Heart left ventricle (tissue), 16 donors: ENCODE results near the gene CREBBP. TPM values are rescaled to one million over a fixed set of nuclear protein-coding genes. Genes with fewer than 3 reads are reported as not detected.

Source experiments
- ATAC-seq, 4 donors: fragments of 200-7000 bp; cut with Tn5 transposase; one replicate each; pipeline ENCODE4 v1.9.1; 2020 to 2022; ENCODE audit warnings: moderate library complexity in 4 of 4, mild to moderate bottlenecking in 3 of 4, moderate number of reproducible peaks in 1 of 4
- DNase-seq, 5 donors: peaks; one replicate each; pipeline ENCODE4 v3.0.0-alpha.2; 2020
- H3K27ac ChIP-seq, 12 donors: fragments of 200-600 bp; sonication (generic) in 4 of 12; one replicate each; pipeline versions ENCODE4 v1.5.0 to v1.8.0; 2016 to 2022; ENCODE audit warnings: mild to moderate bottlenecking in 2 of 12
- H3K27me3 ChIP-seq, 9 donors: fragments of 200-600 bp; sonication (generic) in 2 of 9; one replicate each; pipeline versions ENCODE4 v1.5.1 to v1.8.0; 2016 to 2022; ENCODE audit warnings: mild to moderate bottlenecking in 3 of 9
- H3K36me3 ChIP-seq, 9 donors: fragments of 200-600 bp; sonication (generic) in 2 of 9; one replicate each; pipeline versions ENCODE4 v1.5.0 to v1.8.0; 2018 to 2022; ENCODE audit warnings: mild to moderate bottlenecking in 2 of 9
- H3K4me1 ChIP-seq, 12 donors: fragments of 200-600 bp; sonication (generic) in 4 of 12; one replicate each; pipeline versions ENCODE4 v1.5.0 to v1.8.0; 2016 to 2022; ENCODE audit warnings: mild to moderate bottlenecking in 3 of 12
- H3K4me3 ChIP-seq, 12 donors: fragments of 200-600 bp; sonication (generic) in 4 of 12; one replicate each; pipeline versions ENCODE4 v1.5.0 to v1.8.0; 2017 to 2022; ENCODE audit warnings: mild to moderate bottlenecking in 9 of 12, moderate library complexity in 4 of 12
- H3K9me3 ChIP-seq, 12 donors: fragments of 200-600 bp; sonication (generic) in 4 of 12; one replicate each; pipeline versions ENCODE4 v1.5.0 to v1.8.0; 2016 to 2022; ENCODE audit warnings: mild to moderate bottlenecking in 1 of 12
- POLR2A ChIP-seq, 2 donors: fragments of 450-650 bp; IDR thresholded peaks; one replicate each; pipeline ENCODE4 v1.6.1; 2017; ENCODE audit warnings: antibody characterized with exemption in 2 of 2, mild to moderate bottlenecking in 2 of 2, moderate library complexity in 2 of 2
- WGBS, 4 donors: extraction: QIAGEN DNeasy Blood & Tissue Kit in 2 of 4; methylation state at CpG; one replicate each; pipeline versions ENCODE4 v1.1.5 to v1.1.7; 2013 to 2018; 5-methylcytosine and 5-hydroxymethylcytosine counted together
- intact Hi-C, 10 donors: fragments of 100-400 bp; cut with DNase I; formaldehyde crosslinking; loops; one replicate each; pipeline versions ENCODE4 v1.11.1 to v1.14.2; 2022
- polyA plus RNA-seq, 2 donors: library from polyadenylated mRNA; stranded (reverse); fragments of 200-250 nt; gene quantifications; one replicate each; pipeline ENCODE4 v1.2.3, GENCODE V29; 2013
- total RNA-seq, 9 donors: library from RNA; depleted of rRNA in 2 of 9; stranded (reverse); fragments of >200 nt in 2 of 9; fragmentation: NEBNext Ultra II Directional in 3 of 9; extraction: Animal tissue kit (Norgen Biotek cat#: 25700) in 3 of 9; gene quantifications; one replicate each; pipeline versions ENCODE4 v1.1.0 to v1.2.4, GENCODE V29; 2016 to 2023
- TF ChIP-seq, protein P1 (sequence below), 12 donors: fragments of 200-600 bp; sonication (generic) in 4 of 12; IDR thresholded peaks; one replicate each; pipeline versions ENCODE4 v1.5.0 to v1.8.0; 2018 to 2022; ENCODE audit warnings: antibody characterized with exemption in 12 of 12, mild to moderate bottlenecking in 5 of 12
- donor health status: ischemic (EF 13 %, LVEDD 7.1; RV severe dilation, severe dysfunction).
- donor health status: healthy with polysubstance abuse.
- donor health status: DM: no; HTN: yes; CAD: no.
- donor health status: DM: no; HTN: no; CAD: no.
- donor health status: ischemic (EF 25% LVEDD 6.9; RV normal size, moderate dysfunction).
- donor health status: ischemic (EF 25% LVEDD 5.7; RV mildly dilated, moderate dysfunction).
- donor health status: healthy.
- donor health status: DM: yes; HTN: yes; CAD: no.
- donor health status: ischemic (EF 35%, LVEDD 5.7; RV mildly dilated, moderate dysfunction).
- donor health status: nonischemic (EF 11% LVEDD 7.7; RV severe dilation, severe dysfunction).
- donor health status: DM: yes; HTN: yes; CAD: no.
- donor health status: PGD.
- donor health status: ischemic (EF 29% LVEDD 5.4; RV normal size, mild dysfunction).
- donor health status: nonischemic (EF 23%, LVEDD 6.1; RV moderate dilation, normal function).

CREBBP gene
- total and polyA plus RNA-seq, 11 donors: 17.1 to 77.6 (median 39.6) TPM

DNA sequence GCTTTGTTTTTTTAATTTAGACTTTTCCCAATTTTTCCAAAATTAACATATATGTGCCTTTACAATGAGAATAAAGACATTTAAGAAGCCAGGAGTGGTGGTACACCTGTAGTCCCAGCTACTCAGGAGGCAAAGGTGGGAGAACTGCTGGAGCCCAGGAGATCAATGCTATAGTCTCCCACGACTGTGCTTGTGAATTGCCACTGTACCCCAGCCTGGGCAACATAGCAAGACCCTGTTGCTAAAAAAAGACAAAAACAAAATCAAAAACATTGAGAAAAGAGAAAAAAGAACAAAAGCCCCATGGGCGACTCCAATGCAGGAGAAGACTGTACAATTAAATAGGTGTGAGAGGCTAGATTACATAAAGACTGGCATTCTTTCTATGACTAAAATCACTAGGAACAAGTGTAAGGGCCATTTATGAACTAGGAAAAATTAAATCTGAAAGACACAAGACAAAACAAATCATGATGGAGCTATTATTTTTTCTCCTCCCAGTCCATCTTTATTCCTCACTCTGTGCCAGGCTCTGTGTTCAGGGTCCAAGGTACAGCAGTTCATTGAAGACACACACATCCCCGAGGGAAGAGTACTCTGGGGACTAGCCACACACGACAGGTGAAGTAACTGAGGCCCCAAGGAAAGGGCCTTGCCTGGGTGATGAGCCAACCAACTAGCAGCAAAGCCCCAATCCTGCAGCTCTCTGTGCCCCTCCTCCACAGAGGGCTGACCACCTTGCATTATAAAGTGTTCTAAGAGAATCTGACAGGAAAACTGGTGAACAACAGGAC lies 79.8 kb downstream of the CREBBP start:
- no peak for ATAC-seq
- Histone ChIP-seq H3K27me3 (no peaks in the 10 kb centered on the region), H3K27ac (no peak overlapping the region), H3K9me3 (no peaks in the 10 kb centered on the region), H3K36me3 (peaks cover 0 to 6% (median 0%) of the 10 kb centered on the region in 9 donors), H3K4me3 (no peak overlapping the region), H3K4me1 (peaks cover 0 to 71% (median 44%) of the 10 kb centered on the region in 12 donors)
- WGBS, 4 donors: 73 to 89% (median 88%) methylated on average over 4 of the region's 4 CpGs
- intact Hi-C loops: loop anchor here in 1 of 10 donors (10.0 kb wide), 1 partner anchor 54 kb away; no protein-coding TSS in a partner anchor
- TF ChIP-seq, protein P1, sequence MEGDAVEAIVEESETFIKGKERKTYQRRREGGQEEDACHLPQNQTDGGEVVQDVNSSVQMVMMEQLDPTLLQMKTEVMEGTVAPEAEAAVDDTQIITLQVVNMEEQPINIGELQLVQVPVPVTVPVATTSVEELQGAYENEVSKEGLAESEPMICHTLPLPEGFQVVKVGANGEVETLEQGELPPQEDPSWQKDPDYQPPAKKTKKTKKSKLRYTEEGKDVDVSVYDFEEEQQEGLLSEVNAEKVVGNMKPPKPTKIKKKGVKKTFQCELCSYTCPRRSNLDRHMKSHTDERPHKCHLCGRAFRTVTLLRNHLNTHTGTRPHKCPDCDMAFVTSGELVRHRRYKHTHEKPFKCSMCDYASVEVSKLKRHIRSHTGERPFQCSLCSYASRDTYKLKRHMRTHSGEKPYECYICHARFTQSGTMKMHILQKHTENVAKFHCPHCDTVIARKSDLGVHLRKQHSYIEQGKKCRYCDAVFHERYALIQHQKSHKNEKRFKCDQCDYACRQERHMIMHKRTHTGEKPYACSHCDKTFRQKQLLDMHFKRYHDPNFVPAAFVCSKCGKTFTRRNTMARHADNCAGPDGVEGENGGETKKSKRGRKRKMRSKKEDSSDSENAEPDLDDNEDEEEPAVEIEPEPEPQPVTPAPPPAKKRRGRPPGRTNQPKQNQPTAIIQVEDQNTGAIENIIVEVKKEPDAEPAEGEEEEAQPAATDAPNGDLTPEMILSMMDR (IDR thresholded peaks at IDR 0.05): no peak
- no peak for TF ChIP-seq POLR2A (IDR thresholded peaks at IDR 0.05)
- no peak for DNase-seq

- no peak overlapping the region for H3K27ac ChIP-seq
Measured at GRCh38 chr16:3800019-3800418, 80.5 kb downstream of the CREBBP start.

DNA sequence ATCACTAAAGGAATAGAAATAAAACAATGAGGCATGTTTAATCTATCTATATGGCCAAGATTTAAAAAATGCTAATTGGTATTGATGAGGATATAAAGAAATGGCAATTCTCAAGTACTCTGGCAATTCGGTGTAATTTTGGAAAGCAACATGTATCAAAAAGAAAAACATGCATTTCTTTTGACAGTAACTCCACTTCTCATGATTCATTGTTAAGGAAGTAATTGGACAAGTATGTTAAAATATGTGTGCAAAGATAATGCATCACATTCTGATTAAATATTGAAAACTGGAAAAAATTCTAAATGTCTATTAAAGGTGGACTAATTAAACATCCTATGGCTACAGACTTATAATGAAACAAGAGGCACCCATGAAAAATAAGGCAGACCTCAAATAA lies 81.2 kb downstream of the CREBBP start:
- DNase-seq: no peak
- peaks cover 0 to 69% (median 41%) of the 10 kb centered on the region in 12 donors for H3K4me1 ChIP-seq
- H3K9me3 ChIP-seq: no peaks in the 10 kb centered on the region
- peaks cover 0 to 6% (median 0%) of the 10 kb centered on the region in 9 donors for H3K36me3 ChIP-seq
- WGBS, 4 donors: 68 to 87% (median 77%) methylated on average over 1 of the region's 1 CpG
- intact Hi-C loops: loop anchor here in 2 of 10 donors (5.0 to 10.0 kb wide), 2 partner anchors 73 to 75 kb away; no protein-coding TSS in a partner anchor
- peak overlapping the region in 1 of 12 donors; percentile 11 for H3K27ac ChIP-seq
- H3K27me3 ChIP-seq: no peaks in the 10 kb centered on the region
- H3K4me3 ChIP-seq: no peak overlapping the region
- no peak for ATAC-seq
- TF ChIP-seq POLR2A (IDR thresholded peaks at IDR 0.05): no peak
- TF ChIP-seq, protein P1 (IDR thresholded peaks at IDR 0.05): no peak

More at GRCh38 chr16:3800019-3800418, 80.5 kb downstream of the CREBBP start:
- no peaks in the 10 kb centered on the region for H3K9me3 ChIP-seq
- DNase-seq (no peak), ATAC-seq (no peak)
- no peaks in the 10 kb centered on the region for H3K27me3 ChIP-seq
- intact Hi-C loops: loop anchor here in 1 of 10 donors (10.0 kb wide), 1 partner anchor 55 kb away; no protein-coding TSS in a partner anchor
- H3K36me3 ChIP-seq: peaks cover 0 to 6% (median 0%) of the 10 kb centered on the region in 9 donors
- peaks cover 0 to 71% (median 42%) of the 10 kb centered on the region in 12 donors for H3K4me1 ChIP-seq
- TF ChIP-seq POLR2A (IDR thresholded peaks at IDR 0.05): no peak
- TF ChIP-seq, protein P1 (IDR thresholded peaks at IDR 0.05): no peak
- 89 to 91% (median 90%) methylated on average over 7 of the region's 7 CpGs for WGBS, 4 donors
- H3K4me3 ChIP-seq: no peak overlapping the region

GRCh38 chr16:3798838-3799237 lies 81.7 kb downstream of the CREBBP start:
- Histone ChIP-seq H3K4me3 (no peak overlapping the region), H3K36me3 (peaks cover 0 to 6% (median 0%) of the 10 kb centered on the region in 9 donors), H3K4me1 (peaks cover 0 to 69% (median 41%) of the 10 kb centered on the region in 12 donors), H3K27me3 (no peaks in the 10 kb centered on the region), H3K27ac (peak overlapping the region in 1 of 12 donors; percentile 11), H3K9me3 (no peaks in the 10 kb centered on the region)
- 84 to 93% (median 89%) methylated on average over 8 of the region's 8 CpGs for WGBS, 4 donors
- intact Hi-C loops: loop anchor here in 2 of 10 donors (5.0 to 10.0 kb wide), 2 partner anchors 73 to 76 kb away; no protein-coding TSS in a partner anchor
- no peak for DNase-seq
- TF ChIP-seq, protein P1 (IDR thresholded peaks at IDR 0.05): no peak
- no peak for TF ChIP-seq POLR2A (IDR thresholded peaks at IDR 0.05)
- ATAC-seq: no peak
